ENCODE results near the gene BET1. TPM values are rescaled to one million over a fixed set of nuclear protein-coding genes. Genes with fewer than 3 reads are reported as not detected.

BET1 gene
- total RNA-seq, 1 donor: 48.3 TPM

DNA sequence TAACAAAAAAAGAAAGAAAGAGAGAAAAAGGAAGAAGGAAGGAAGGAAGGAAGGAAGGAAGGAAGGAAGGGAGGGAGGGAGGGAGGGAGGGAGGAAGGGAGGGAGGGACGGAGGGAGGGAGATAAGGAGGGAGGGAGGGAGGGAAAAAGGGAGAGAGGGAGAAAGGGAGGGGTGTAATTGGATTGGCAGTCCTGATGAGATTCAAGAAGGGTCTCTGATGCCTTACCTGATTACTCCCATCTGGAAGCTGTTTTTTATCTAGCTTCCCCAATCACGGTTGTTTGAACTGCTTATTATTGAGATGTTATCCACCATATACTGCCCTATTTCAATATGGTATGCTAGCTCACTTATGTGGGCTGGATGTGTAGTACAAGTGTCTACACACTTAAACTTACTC is 55.3 kb downstream of the BET1 start:
- no peak for DNase-seq (ENCODE audit: low read depth)
- TF ChIP-seq, protein P1, sequence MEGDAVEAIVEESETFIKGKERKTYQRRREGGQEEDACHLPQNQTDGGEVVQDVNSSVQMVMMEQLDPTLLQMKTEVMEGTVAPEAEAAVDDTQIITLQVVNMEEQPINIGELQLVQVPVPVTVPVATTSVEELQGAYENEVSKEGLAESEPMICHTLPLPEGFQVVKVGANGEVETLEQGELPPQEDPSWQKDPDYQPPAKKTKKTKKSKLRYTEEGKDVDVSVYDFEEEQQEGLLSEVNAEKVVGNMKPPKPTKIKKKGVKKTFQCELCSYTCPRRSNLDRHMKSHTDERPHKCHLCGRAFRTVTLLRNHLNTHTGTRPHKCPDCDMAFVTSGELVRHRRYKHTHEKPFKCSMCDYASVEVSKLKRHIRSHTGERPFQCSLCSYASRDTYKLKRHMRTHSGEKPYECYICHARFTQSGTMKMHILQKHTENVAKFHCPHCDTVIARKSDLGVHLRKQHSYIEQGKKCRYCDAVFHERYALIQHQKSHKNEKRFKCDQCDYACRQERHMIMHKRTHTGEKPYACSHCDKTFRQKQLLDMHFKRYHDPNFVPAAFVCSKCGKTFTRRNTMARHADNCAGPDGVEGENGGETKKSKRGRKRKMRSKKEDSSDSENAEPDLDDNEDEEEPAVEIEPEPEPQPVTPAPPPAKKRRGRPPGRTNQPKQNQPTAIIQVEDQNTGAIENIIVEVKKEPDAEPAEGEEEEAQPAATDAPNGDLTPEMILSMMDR (IDR thresholded peaks at IDR 0.05; ENCODE audit: insufficient read depth, low read length): no peak
- no peak overlapping the region for H3K4me3 ChIP-seq (ENCODE audit: low read depth, low read length)

GRCh38 chr7:93948106-93948505 is 56.0 kb downstream of the BET1 start:
- DNase-seq (ENCODE audit: low read depth): no peak
- no peak overlapping the region for H3K4me3 ChIP-seq (ENCODE audit: low read depth, low read length)
- TF ChIP-seq, protein P1 (IDR thresholded peaks at IDR 0.05; ENCODE audit: insufficient read depth, low read length): no peak

DNA sequence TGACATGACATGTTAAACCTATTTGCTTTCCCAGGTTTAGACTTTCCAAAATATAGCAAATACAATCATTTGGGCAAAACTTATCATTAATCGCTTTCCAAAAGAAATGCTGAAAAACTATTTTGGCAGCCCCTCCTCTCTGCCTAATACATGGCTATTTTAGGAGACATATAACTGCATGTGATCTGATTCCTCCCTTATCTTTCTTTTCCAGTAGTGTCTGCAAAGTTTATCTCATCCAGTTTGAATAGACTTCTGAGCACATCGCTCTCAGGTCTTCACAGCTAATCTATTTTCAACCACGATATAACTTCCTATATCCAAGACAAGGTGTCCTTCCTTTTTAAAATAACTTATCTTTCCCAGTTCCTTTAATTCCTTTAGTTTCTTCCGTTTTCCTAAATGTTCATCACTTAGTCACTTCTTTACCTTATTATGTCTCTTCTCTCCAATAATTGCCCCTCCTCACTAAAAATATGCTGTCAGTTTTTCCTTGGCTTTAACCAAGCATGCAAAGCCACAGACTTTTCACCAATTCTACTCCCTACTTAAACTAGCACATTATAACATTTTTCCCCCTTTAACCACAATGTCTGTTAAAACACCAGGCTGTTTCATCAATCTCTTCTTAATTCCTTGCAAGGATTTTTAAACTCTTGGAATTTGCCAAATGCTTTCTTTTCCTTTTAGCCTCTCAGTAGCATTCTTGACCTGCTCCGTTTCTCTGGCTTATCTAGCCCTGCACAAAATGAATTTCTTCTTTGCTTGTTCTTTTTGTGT is 58.2 kb downstream of the BET1 start:
- no peak overlapping the region for H3K4me3 ChIP-seq (ENCODE audit: low read depth, low read length)
- TF ChIP-seq, protein P1 (IDR thresholded peaks at IDR 0.05; ENCODE audit: insufficient read depth, low read length): no peak
- DNase-seq (ENCODE audit: low read depth): no peak

DNA sequence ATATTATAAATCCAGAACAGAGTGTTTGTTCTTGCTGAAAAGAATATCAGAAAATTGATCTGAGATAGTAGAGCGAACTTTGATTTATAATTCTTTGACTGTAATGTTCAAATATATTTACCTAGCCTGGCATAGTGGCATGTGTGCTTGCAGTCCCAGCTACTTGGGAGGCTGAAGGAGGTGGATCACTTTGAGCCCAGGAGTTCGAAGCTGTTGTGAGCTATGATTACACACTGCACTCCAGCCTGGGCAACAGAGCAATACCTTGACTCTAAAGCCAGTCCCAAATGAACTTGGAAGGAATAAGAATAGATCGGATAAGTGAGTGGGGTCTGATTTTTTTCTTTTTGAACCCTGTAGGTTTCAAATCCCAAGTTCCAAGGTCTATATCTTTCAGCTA is 59.1 kb downstream of the BET1 start:
- no peak for DNase-seq (ENCODE audit: low read depth)
- TF ChIP-seq, protein P1 (IDR thresholded peaks at IDR 0.05; ENCODE audit: insufficient read depth, low read length): no peak
- no peak overlapping the region for H3K4me3 ChIP-seq (ENCODE audit: low read depth, low read length)

GRCh38 chr7:93944673-93945072 is 59.5 kb downstream of the BET1 start:
- H3K4me3 ChIP-seq (ENCODE audit: low read depth, low read length): no peak overlapping the region
- DNase-seq (ENCODE audit: low read depth): peak; percentile 27
- TF ChIP-seq, protein P1 (IDR thresholded peaks at IDR 0.05; ENCODE audit: insufficient read depth, low read length): no peak

GRCh38 chr7:93943816-93944540 is 60.2 kb downstream of the BET1 start:
- no peak overlapping the region for H3K4me3 ChIP-seq (ENCODE audit: low read depth, low read length)
- no peak for DNase-seq (ENCODE audit: low read depth)
- TF ChIP-seq, protein P1 (IDR thresholded peaks at IDR 0.05; ENCODE audit: insufficient read depth, low read length): no peak

Other genes with a start within 250 kb of the BET1 start
- gene TFPI2, start 113.6 kb downstream of the BET1 start, total RNA-seq (ENCODE audit: low replicate concordance): 69.7 and 97.3 TPM in 2 replicates
- gene GNGT1, start 97.8 kb downstream of the BET1 start, total RNA-seq (ENCODE audit: low replicate concordance): not detected in 2 replicates
- gene GNG11, start 82.6 kb downstream of the BET1 start, total RNA-seq (ENCODE audit: low replicate concordance): 37.0 and 56.9 TPM in 2 replicates

Data from fibroblast of the aortic adventitia (primary cell).